PC-3 (cell line): ENCODE measurements around the gene AUP1. TPM values are rescaled to one million over a fixed set of nuclear protein-coding genes. Genes with fewer than 3 reads are reported as not detected.
A peak's percentile ranks its signal among the peaks of the same experiment; 100 is the strongest.

Experiments
- ATAC-seq: fragments of 200-7000 bp; cut with Tn5 transposase; 2 replicates; pipeline ENCODE4 v1.9.1; 2020; ENCODE audit warnings: mild to moderate bottlenecking, moderate library complexity
- BruUV-seq: library from RNA; stranded (reverse); fragments of 400-500 nt; replicated peaks from 2 replicates; lab custom pipeline; 2021; lab: Mats Ljungman, UMichigan
- CTCF ChIA-PET: fragments of 300-600 bp; sonication (Branson Sonifier 250); formaldehyde crosslinking; loops from one replicate; lab custom pipeline; 2022; ENCODE audit warnings: antibody characterized with exemption; lab: Charles Lee
- POLR2A ChIA-PET: fragments of 300-600 bp; sonication (Branson Sonifier 250); formaldehyde crosslinking; loops from one replicate; lab custom pipeline; 2022; ENCODE audit warnings: antibody characterized with exemption; ENCODE audit not compliant: unreplicated experiment; lab: Charles Lee
- DNase-seq: peaks from one replicate; pipeline ENCODE4 v3.0.0-alpha.2; 2015
- H2AFZ ChIP-seq: fragments of 300-600 bp; sonication (generic); 2 replicates; pipeline ENCODE4 v1.6.0; 2016; ENCODE audit warnings: antibody characterized with exemption, low read length
- H3F3A ChIP-seq: fragments of 300-600 bp; sonication (generic); one replicate; pipeline ENCODE4 v1.6.0; 2017; ENCODE audit warnings: antibody characterized with exemption, low read length, control low read depth, mild to moderate bottlenecking; ENCODE audit not compliant: unreplicated experiment
- H3K27ac ChIP-seq: fragments of 300-600 bp; sonication (generic); 2 replicates; pipeline ENCODE4 v1.5.1; 2016; ENCODE audit warnings: mild to moderate bottlenecking, low read length
- H3K27me3 ChIP-seq: fragments of 300-600 bp; sonication (generic); 2 replicates; pipeline ENCODE4 v1.6.1; 2016; ENCODE audit warnings: low read length, mixed read lengths
- H3K36me3 ChIP-seq: fragments of 300-600 bp; sonication (generic); 2 replicates; pipeline ENCODE4 v1.6.1; 2016; ENCODE audit warnings: low read depth, mixed run types, low read length, mixed read lengths
- H3K4me1 ChIP-seq: fragments of 300-600 bp; sonication (generic); 2 replicates; pipeline ENCODE4 v1.5.1; 2016; ENCODE audit warnings: low read length; ENCODE audit not compliant: insufficient read depth
- H3K4me2 ChIP-seq: fragments of 300-600 bp; sonication (generic); 2 replicates; pipeline ENCODE4 v1.6.0; 2016; ENCODE audit warnings: low read length
- H3K4me3 ChIP-seq: fragments of 300-600 bp; sonication (generic); 2 replicates; pipeline ENCODE4 v1.5.1; 2016; ENCODE audit warnings: mild to moderate bottlenecking, low read length, mixed read lengths
- H3K79me2 ChIP-seq: fragments of 300-600 bp; sonication (generic); 2 replicates; pipeline ENCODE4 v1.6.1; 2017; ENCODE audit warnings: low read length, mixed read lengths
- H3K9ac ChIP-seq: fragments of 300-600 bp; sonication (generic); 2 replicates; pipeline ENCODE4 v1.6.0; 2016; ENCODE audit warnings: mild to moderate bottlenecking, low read length
- H3K9me2 ChIP-seq: fragments of 300-600 bp; sonication (generic); replicated peaks from 2 replicates; pipeline ENCODE4 v1.6.1; 2016; ENCODE audit warnings: mixed run types, low read length, mixed read lengths
- H3K9me3 ChIP-seq: fragments of 300-600 bp; sonication (generic); 2 replicates; pipeline ENCODE4 v1.6.1; 2016; ENCODE audit warnings: low read length, mixed read lengths
- H4K20me1 ChIP-seq: fragments of 300-600 bp; sonication (generic); 2 replicates; pipeline ENCODE4 v1.6.1; 2016; ENCODE audit warnings: low read length, mixed read lengths
- CTCF ChIP-seq: fragments of 300-600 bp; sonication (generic); conservative IDR thresholded peaks from 2 replicates; pipeline ENCODE4 v1.5.1; 2017; ENCODE audit warnings: antibody characterized with exemption, low read depth, mild to moderate bottlenecking, low read length
- EZH2 ChIP-seq: fragments of 300-600 bp; sonication (generic); IDR thresholded peaks from one replicate; pipeline ENCODE4 v1.6.1; 2017; ENCODE audit warnings: antibody characterized with exemption, mild to moderate bottlenecking, low read length; ENCODE audit not compliant: unreplicated experiment
- EZH2phosphoT487 ChIP-seq: fragments of 300-600 bp; sonication (generic); IDR thresholded peaks from 2 replicates; pipeline ENCODE4 v1.6.1; 2018; ENCODE audit warnings: mild to moderate bottlenecking, antibody characterized with exemption, low read length, borderline replicate concordance
- intact Hi-C: fragments of 100-400 bp; cut with micrococcal nuclease; formaldehyde crosslinking; loops from 2 replicates; pipeline ENCODE4 v1.9.0; 2023
- total RNA-seq: library from RNA; depleted of rRNA; stranded (reverse); fragments of >200 nt; gene quantifications from 2 replicates; pipeline ENCODE4 v1.2.3, GENCODE V29; 2014; rRNA removed

AUP1 gene
- total RNA-seq, 1 experiment from 2014 or later = 233 TPM

GRCh38 chr2:74481431-74481830 is 48.1 kb downstream of the AUP1 start:
- H3K9me2 ChIP-seq = no peaks in the 10 kb centered on the region
- no peaks in the 10 kb centered on the region for H4K20me1 ChIP-seq
- DNase-seq (no peak), ATAC-seq (no peak)
- no TSS peak for BruUV-seq
- H3K27me3 ChIP-seq = no peaks in the 10 kb centered on the region
- no peak for TF ChIP-seq EZH2
- no peak for TF ChIP-seq CTCF
- TF ChIP-seq EZH2phosphoT487 = no peak
- H3K27ac ChIP-seq = no peak overlapping the region
- no peak overlapping the region; the same call in 1 of the 2 replicates for H2AFZ ChIP-seq
- peaks cover 50% of the 10 kb centered on the region for H3K79me2 ChIP-seq
- CTCF ChIA-PET = no interaction called here
- H3F3A ChIP-seq = no peaks in the 10 kb centered on the region
- H3K4me2 ChIP-seq = peak overlapping the region; percentile 91
- intact Hi-C loops = no loop called here
- H3K36me3 ChIP-seq = peaks cover 5% of the 10 kb centered on the region; the same call in 1 of the 2 replicates
- H3K9ac ChIP-seq = peak overlapping the region; percentile 84
- peaks cover 20% of the 10 kb centered on the region for H3K4me1 ChIP-seq
- peak overlapping the region; percentile 84 for H3K4me3 ChIP-seq
- POLR2A ChIA-PET = interaction anchor here (0.6 kb wide), 1 partner anchor 25 kb away, joined by 6 read pairs; no protein-coding TSS in a partner anchor
- H3K9me3 ChIP-seq = no peaks in the 10 kb centered on the region

Other genes starting within 250 kb of the AUP1 start
- 0.40 and 2.4 TPM in 2 replicates for gene SLC4A5, start 186.3 kb downstream of the AUP1 start, total RNA-seq
- 67.8 and 91.0 TPM in 2 replicates for gene DCTN1, start 149.4 kb downstream of the AUP1 start, total RNA-seq
- gene C2orf81, start 108.1 kb downstream of the AUP1 start, total RNA-seq = 1.6 and 2.4 TPM in 2 replicates
- 38.8 and 41.0 TPM in 2 replicates for gene WDR54, start 108.0 kb downstream of the AUP1 start, total RNA-seq
- 90.5 and 138 TPM in 2 replicates for gene RTKN, start 87.8 kb downstream of the AUP1 start, total RNA-seq
- gene INO80B, start 74.6 kb downstream of the AUP1 start, total RNA-seq = 26.2 and 34.6 TPM in 2 replicates
- gene WBP1, start 71.3 kb downstream of the AUP1 start, total RNA-seq = 57.5 and 64.4 TPM in 2 replicates
- 60.6 and 70.1 TPM in 2 replicates for gene MOGS, start 64.3 kb downstream of the AUP1 start, total RNA-seq
- gene MRPL53, start 57.0 kb downstream of the AUP1 start, total RNA-seq = 86.9 and 102 TPM in 2 replicates
- gene CCDC142, start 46.7 kb downstream of the AUP1 start, total RNA-seq = 14.7 and 21.1 TPM in 2 replicates
- gene TTC31, start 46.6 kb downstream of the AUP1 start, total RNA-seq = 21.1 and 21.4 TPM in 2 replicates
- not detected in 2 replicates for gene LBX2, start 30.1 kb downstream of the AUP1 start, total RNA-seq
- 31.2 and 35.7 TPM in 2 replicates for gene PCGF1, start 22.0 kb downstream of the AUP1 start, total RNA-seq
- gene TLX2, start 15.3 kb downstream of the AUP1 start, total RNA-seq = 3.1 and 3.4 TPM in 2 replicates
- 0.07 and 0.63 TPM in 2 replicates for gene DQX1, start 3.5 kb downstream of the AUP1 start, total RNA-seq
- gene HTRA2, start 227 bp upstream of the AUP1 start, total RNA-seq = 71.8 and 77.5 TPM in 2 replicates
- 5.8 and 12.4 TPM in 2 replicates for gene LOXL3, start 24.2 kb upstream of the AUP1 start, total RNA-seq
- gene DOK1, start 25.0 kb upstream of the AUP1 start, total RNA-seq = 4.7 and 6.0 TPM in 2 replicates
- gene M1AP, start 118.6 kb upstream of the AUP1 start, total RNA-seq = not detected in 2 replicates
- gene SEMA4F, start 124.5 kb upstream of the AUP1 start, total RNA-seq = 7.6 and 13.9 TPM in 2 replicates